ENCODE measurements around the gene BIVM. TPM values are rescaled to one million over a fixed set of nuclear protein-coding genes. Genes with fewer than 3 reads are reported as not detected.
A peak's percentile ranks its signal among the peaks of the same experiment; 100 is the strongest.

BIVM gene
- total and polyA plus RNA-seq, 7 experiments from 2014 or later: 2.6 to 31.2 (median 4.3) TPM

DNA sequence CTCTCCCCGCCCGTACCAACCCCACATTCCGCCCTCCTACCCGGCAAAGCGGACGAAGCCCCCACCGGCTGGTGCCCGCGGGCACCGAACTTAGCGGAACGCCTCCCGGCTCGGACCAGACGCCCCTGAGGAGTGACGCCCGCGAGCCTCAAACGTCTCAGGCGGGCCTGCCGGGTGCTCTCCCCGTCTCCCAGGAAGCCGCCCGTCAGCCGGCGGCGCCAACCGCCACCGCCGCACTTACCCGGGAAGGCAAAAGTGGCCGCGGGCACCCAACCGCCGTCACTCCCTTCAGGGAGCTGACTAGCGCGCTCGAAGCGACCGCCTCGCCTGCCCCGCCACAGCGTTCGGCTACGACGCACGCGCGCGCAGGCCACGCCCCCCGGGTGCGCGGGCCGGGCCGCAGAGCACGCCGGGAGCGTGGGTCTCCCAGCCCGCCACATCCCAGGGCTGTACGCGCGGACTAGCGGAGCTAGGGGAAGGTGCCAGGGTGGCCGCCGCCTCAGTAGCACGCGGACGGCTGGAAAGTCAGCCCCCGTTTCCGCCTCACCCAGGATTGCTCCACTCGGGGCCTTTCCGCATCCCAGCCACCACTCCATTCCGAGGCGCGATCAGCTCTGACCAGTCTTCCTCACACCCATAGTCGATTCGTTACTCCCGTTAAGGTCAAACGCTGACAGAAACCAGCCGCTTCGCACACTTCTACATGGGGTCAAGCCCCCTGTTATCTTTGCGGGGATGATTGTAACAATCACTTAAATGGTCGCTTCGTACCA lies 25.3 kb upstream of the BIVM start, which contains the start of gene TEX30:
TEX30 (minus strand) TSS at position 346 of the 773 bp plus-strand sequence. CDS start 3,760 bp downstream, outside the sequence.
- peak; percentile 78 to 95 (median 91) for DNase-seq
- Mint-ChIP-seq H3K36me3 (peaks cover 0 to 3% (median 0%) of the 10 kb centered on the region in 5 donors), H3K4me1 (peaks cover 15 to 56% (median 46%) of the 10 kb centered on the region in 7 donors), H3K9me3 (peaks cover 0 to 2% (median 0%) of the 10 kb centered on the region in 11 donors), H3K4me3 (peak within 1 kb of the TSS; percentile 87 to 97 (median 94)), H3K27me3 (no peaks in the 10 kb centered on the region), H3K27ac (peak within 1 kb of the TSS; percentile 87 to 97 (median 94))
- Histone ChIP-seq H3K9me3 (ENCODE audit: control insufficient read depth in 2 of 3, low read length in 3 of 3) (no peaks in the 10 kb centered on the region), H3K27me3 (ENCODE audit: control insufficient read depth in 2 of 2, insufficient read depth in 2 of 2, low read length in 2 of 2) (no peaks in the 10 kb centered on the region), H3K4me1 (ENCODE audit: control insufficient read depth in 2 of 2, insufficient read depth in 2 of 2, low read length in 2 of 2) (peaks cover 2 to 7% of the 10 kb centered on the region in 2 donors), H3K36me3 (ENCODE audit: control insufficient read depth in 2 of 3, insufficient read depth in 3 of 3, low read length in 3 of 3) (peaks cover 0 to 7% (median 0%) of the 10 kb centered on the region in 3 experiments), H3K4me3 (ENCODE audit: low read length) (peak within 1 kb of the TSS; percentile 89), H3K27ac (ENCODE audit: low read depth, low read length) (peak within 1 kb of the TSS; percentile 79)
- ATAC-seq: peak; percentile 98
- POLR2A ChIA-PET: interaction anchor here (0.7 to 4.3 kb wide), 14 partner anchors 9 to 380 kb away, joined by 3 to 51 read pairs (median 3); partner anchors contain the start of genes ERCC5 and TPP2
- intact Hi-C loops (cut with micrococcal nuclease): loop anchor here (1.0 to 5.0 kb wide), 12 partner anchors 26 to 381 kb away; partner anchors contain the start of genes TPP2 (in 2 of the 2), BIVM (in 1 of the 2) and ERCC5 (in 1 of the 2)
- CTCF ChIA-PET: interaction anchor here (0.7 kb wide), 1 partner anchor 75 kb away, joined by 3 read pairs; no protein-coding TSS in a partner anchor

- no peaks in the 10 kb centered on the region for H3K27me3 ChIP-seq (ENCODE audit: control insufficient read depth in 2 of 2, insufficient read depth in 2 of 2, low read length in 2 of 2)
- ATAC-seq (no peak), DNase-seq (no peak)
- H3K4me1 ChIP-seq (ENCODE audit: control insufficient read depth in 2 of 2, insufficient read depth in 2 of 2, low read length in 2 of 2): peaks cover 7 to 8% of the 10 kb centered on the region in 2 donors
- peak overlapping the region; percentile 87 to 97 (median 94) for H3K4me3 Mint-ChIP-seq
- no peaks in the 10 kb centered on the region for H3K9me3 ChIP-seq (ENCODE audit: control insufficient read depth in 2 of 3, low read length in 3 of 3)
- H3K36me3 ChIP-seq (ENCODE audit: control insufficient read depth in 2 of 3, insufficient read depth in 3 of 3, low read length in 3 of 3): peaks cover 0 to 7% (median 0%) of the 10 kb centered on the region in 3 experiments
- intact Hi-C loops (cut with micrococcal nuclease): loop anchor here (5.0 kb wide), 3 partner anchors 47 to 382 kb away; no protein-coding TSS in a partner anchor
- ChIA-PET POLR2A (interaction anchor here (0.7 to 4.3 kb wide), 12 partner anchors 10 to 181 kb away, joined by 3 to 51 read pairs (median 3); partner anchors contain the start of genes ERCC5 and TPP2), CTCF (interaction anchor here (0.7 kb wide), 1 partner anchor 74 kb away, joined by 3 read pairs; no protein-coding TSS in a partner anchor)
- peak overlapping the region; percentile 72 to 96 (median 92) for H3K27ac Mint-ChIP-seq
- H3K4me3 ChIP-seq (ENCODE audit: low read length): peak overlapping the region; percentile 89
- peaks cover 20 to 61% (median 51%) of the 10 kb centered on the region in 7 donors for H3K4me1 Mint-ChIP-seq
- H3K9me3 Mint-ChIP-seq: peaks cover 0 to 2% (median 0%) of the 10 kb centered on the region in 11 donors
- peaks cover 0 to 3% (median 0%) of the 10 kb centered on the region in 5 donors for H3K36me3 Mint-ChIP-seq
- H3K27me3 Mint-ChIP-seq: no peaks in the 10 kb centered on the region
- H3K27ac ChIP-seq (ENCODE audit: low read depth, low read length): peak overlapping the region; percentile 79
Observed at GRCh38 chr13:102774214-102774568, 24.7 kb upstream of the BIVM start.

DNA sequence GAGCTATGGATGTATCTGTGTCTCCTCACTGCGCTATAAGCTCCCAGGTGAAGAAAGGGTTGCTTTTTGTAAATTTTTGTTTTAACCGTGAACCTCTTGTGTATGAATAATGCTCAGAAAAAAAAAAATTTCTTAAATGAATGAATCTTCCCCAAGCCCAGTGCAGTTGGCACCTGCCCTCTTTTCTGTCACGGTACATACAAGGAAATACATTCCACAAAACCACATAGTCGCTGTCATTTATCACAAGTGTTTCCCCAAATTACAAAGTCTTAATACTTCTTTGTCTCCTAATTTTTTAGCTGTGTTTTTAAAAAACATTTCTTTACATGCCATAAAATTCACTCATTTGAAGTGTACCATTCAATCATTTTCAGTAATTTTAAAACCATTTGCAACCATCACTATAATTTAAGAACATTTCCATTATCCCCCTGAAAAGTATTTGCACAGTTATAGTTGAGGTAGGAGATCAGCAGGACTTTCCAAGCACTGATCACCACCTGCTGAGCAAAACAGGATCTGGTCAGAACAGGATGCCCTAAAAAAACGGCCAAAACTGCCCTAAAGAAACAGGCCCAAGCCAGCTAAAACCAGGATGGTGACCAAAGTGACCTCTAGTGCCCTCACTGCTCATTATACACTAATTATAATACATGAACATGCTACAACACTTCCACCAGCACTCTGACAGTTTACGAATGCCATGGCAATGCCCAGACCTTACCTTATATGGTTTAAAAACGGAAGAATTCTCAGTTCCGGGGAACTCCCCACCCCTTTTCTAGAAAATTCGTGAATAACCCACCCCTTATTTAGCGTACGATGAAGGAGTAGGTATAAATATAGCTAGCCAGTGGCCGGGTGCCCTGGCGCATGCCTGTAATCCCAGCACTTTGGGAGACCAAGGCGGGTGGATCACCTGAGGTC lies 24.1 kb upstream of the BIVM start:
- intact Hi-C loops (cut with micrococcal nuclease): loop anchor here (5.0 kb wide), 3 partner anchors 48 to 383 kb away; no protein-coding TSS in a partner anchor

DNA sequence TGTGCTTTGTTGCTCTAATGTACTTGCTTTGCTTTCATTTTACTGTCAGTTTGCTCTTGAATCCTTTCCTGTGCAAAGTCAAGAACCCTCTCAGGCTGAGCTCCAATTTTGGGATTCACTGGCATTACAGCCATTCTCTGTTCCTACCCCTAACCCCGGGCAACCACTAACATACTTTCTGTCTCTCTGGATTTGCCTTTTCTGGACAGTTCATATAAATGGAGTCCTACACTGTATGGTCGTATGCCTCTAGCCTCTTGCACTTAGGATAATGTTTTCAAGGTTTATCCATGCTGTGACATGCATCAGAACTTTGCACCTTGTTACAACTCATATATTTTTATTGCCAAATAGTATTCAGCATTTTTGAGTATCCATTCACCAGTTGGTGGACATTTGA lies 22.6 kb upstream of the BIVM start:
- peaks cover 0 to 4% (median 0%) of the 10 kb centered on the region in 11 donors for H3K9me3 Mint-ChIP-seq
- peaks cover 25 to 66% (median 46%) of the 10 kb centered on the region in 7 donors for H3K4me1 Mint-ChIP-seq
- intact Hi-C loops (cut with micrococcal nuclease): no loop called here
- ATAC-seq: no peak
- no peaks in the 10 kb centered on the region for H3K9me3 ChIP-seq (ENCODE audit: control insufficient read depth in 2 of 3, low read length in 3 of 3)
- peaks cover 0 to 7% (median 0%) of the 10 kb centered on the region in 3 experiments for H3K36me3 ChIP-seq (ENCODE audit: control insufficient read depth in 2 of 3, insufficient read depth in 3 of 3, low read length in 3 of 3)
- peak overlapping the region in 1 of 9 donors; percentile 13 for H3K27ac Mint-ChIP-seq
- no peak overlapping the region for H3K4me3 Mint-ChIP-seq
- ChIA-PET POLR2A (no interaction called here), CTCF (interaction anchor here (2.0 kb wide), 1 partner anchor 194 kb away, joined by 4 read pairs; no protein-coding TSS in a partner anchor)
- peaks cover 14 to 18% of the 10 kb centered on the region in 2 donors for H3K4me1 ChIP-seq (ENCODE audit: control insufficient read depth in 2 of 2, insufficient read depth in 2 of 2, low read length in 2 of 2)
- no peaks in the 10 kb centered on the region for H3K27me3 ChIP-seq (ENCODE audit: control insufficient read depth in 2 of 2, insufficient read depth in 2 of 2, low read length in 2 of 2)
- no peak overlapping the region for H3K4me3 ChIP-seq (ENCODE audit: low read length)
- no peak overlapping the region for H3K27ac ChIP-seq (ENCODE audit: low read depth, low read length)
- peaks cover 0 to 12% (median 0%) of the 10 kb centered on the region in 5 donors for H3K36me3 Mint-ChIP-seq
- no peaks in the 10 kb centered on the region for H3K27me3 Mint-ChIP-seq
- DNase-seq: no peak

More for the DNA sequence above, 24.1 kb upstream of the BIVM start:
- Mint-ChIP-seq H3K4me3 (peak overlapping the region; percentile 87 to 97 (median 94)), H3K27me3 (no peaks in the 10 kb centered on the region), H3K36me3 (peaks cover 0 to 7% (median 0%) of the 10 kb centered on the region in 5 donors), H3K9me3 (peaks cover 0 to 4% (median 0%) of the 10 kb centered on the region in 11 donors), H3K4me1 (peaks cover 25 to 65% (median 56%) of the 10 kb centered on the region in 7 donors), H3K27ac (peak overlapping the region; percentile 66 to 96 (median 92))
- no peak overlapping the region for H3K27ac ChIP-seq (ENCODE audit: low read depth, low read length)
- DNase-seq: no peak
- CTCF ChIA-PET: interaction anchor here (1.3 to 2.0 kb wide), 2 partner anchors 26 to 193 kb away, joined by 3 to 4 read pairs; no protein-coding TSS in a partner anchor
- POLR2A ChIA-PET: interaction anchor here (2.6 to 4.3 kb wide), 3 partner anchors 72 to 182 kb away, joined by 19 to 51 read pairs (median 41); partner anchors contain the start of genes ERCC5 and TPP2
- no peak overlapping the region for H3K4me3 ChIP-seq (ENCODE audit: low read length)
- no peaks in the 10 kb centered on the region for H3K27me3 ChIP-seq (ENCODE audit: control insufficient read depth in 2 of 2, insufficient read depth in 2 of 2, low read length in 2 of 2)
- peaks cover 0 to 7% (median 0%) of the 10 kb centered on the region in 3 experiments for H3K36me3 ChIP-seq (ENCODE audit: control insufficient read depth in 2 of 3, insufficient read depth in 3 of 3, low read length in 3 of 3)
- peaks cover 12 to 14% of the 10 kb centered on the region in 2 donors for H3K4me1 ChIP-seq (ENCODE audit: control insufficient read depth in 2 of 2, insufficient read depth in 2 of 2, low read length in 2 of 2)
- ATAC-seq: no peak
- no peaks in the 10 kb centered on the region for H3K9me3 ChIP-seq (ENCODE audit: control insufficient read depth in 2 of 3, low read length in 3 of 3)

GRCh38 chr13:102777736-102778135 lies 21.2 kb upstream of the BIVM start:
- H3K9me3 Mint-ChIP-seq: peaks cover 0 to 7% (median 2%) of the 10 kb centered on the region in 11 donors
- CTCF ChIA-PET: no interaction called here
- no peak overlapping the region for H3K27ac ChIP-seq (ENCODE audit: low read depth, low read length)
- no peaks in the 10 kb centered on the region for H3K27me3 Mint-ChIP-seq
- no peaks in the 10 kb centered on the region for H3K27me3 ChIP-seq (ENCODE audit: control insufficient read depth in 2 of 2, insufficient read depth in 2 of 2, low read length in 2 of 2)
- H3K36me3 ChIP-seq (ENCODE audit: control insufficient read depth in 2 of 3, insufficient read depth in 3 of 3, low read length in 3 of 3): peaks cover 0 to 7% (median 0%) of the 10 kb centered on the region in 3 experiments
- peaks cover 16 to 53% (median 36%) of the 10 kb centered on the region in 7 donors for H3K4me1 Mint-ChIP-seq
- no peak for ATAC-seq
- no peak overlapping the region for H3K4me3 ChIP-seq (ENCODE audit: low read length)
- H3K27ac Mint-ChIP-seq: no peak overlapping the region
- POLR2A ChIA-PET: no interaction called here
- H3K4me3 Mint-ChIP-seq: no peak overlapping the region
- no peak for DNase-seq
- H3K4me1 ChIP-seq (ENCODE audit: control insufficient read depth in 2 of 2, insufficient read depth in 2 of 2, low read length in 2 of 2): peaks cover 10 to 18% of the 10 kb centered on the region in 2 donors
- H3K9me3 ChIP-seq (ENCODE audit: control insufficient read depth in 2 of 3, low read length in 3 of 3): no peaks in the 10 kb centered on the region
- intact Hi-C loops (cut with micrococcal nuclease): no loop called here
- H3K36me3 Mint-ChIP-seq: peaks cover 0 to 21% (median 0%) of the 10 kb centered on the region in 5 donors

Measured in naive thymus-derived CD4-positive, alpha-beta T cell (primary cell).